Endothelial cell of umbilical vein (primary cell): Measurements from ENCODE around the gene MMAA.

Source experiments
- FOS ChIP-seq: IDR thresholded peaks from 2 replicates; pipeline ENCODE4 v1.6.1; 2011; ENCODE audit warnings: mild to moderate bottlenecking, low read length, moderate library complexity, borderline replicate concordance; ENCODE audit not compliant: insufficient read depth
- JUN ChIP-seq: IDR thresholded peaks from 2 replicates; pipeline ENCODE4 v1.6.1; 2011; ENCODE audit warnings: borderline replicate concordance, low read depth; ENCODE audit not compliant: insufficient read length, insufficient read depth
- POLR2AphosphoS5 ChIP-seq: IDR thresholded peaks from 2 replicates; pipeline ENCODE4 v1.6.1; 2012; ENCODE audit warnings: low read depth, mild to moderate bottlenecking, control low read depth, low read length, moderate library complexity; ENCODE audit not compliant: insufficient read depth
- TF ChIP-seq, protein P1 (sequence below): IDR thresholded peaks from 2 replicates; pipeline ENCODE4 v1.6.1; 2011; ENCODE audit not compliant: insufficient read depth, insufficient read length
- TF ChIP-seq, protein P2 (sequence below), 2 donors: IDR thresholded peaks; 1 replicate in 1 of 2; 2 replicates in 1 of 2; pipeline ENCODE4 v1.5.1; 2011; ENCODE audit warnings: low read length in 2 of 2, mild to moderate bottlenecking in 2 of 2, moderate library complexity in 2 of 2, control low read depth in 1 of 2, inconsistent platforms in 1 of 2, low read depth in 1 of 2; ENCODE audit not compliant: insufficient read depth in 1 of 2; ENCODE audit errors: extremely low read depth in 1 of 2

DNA sequence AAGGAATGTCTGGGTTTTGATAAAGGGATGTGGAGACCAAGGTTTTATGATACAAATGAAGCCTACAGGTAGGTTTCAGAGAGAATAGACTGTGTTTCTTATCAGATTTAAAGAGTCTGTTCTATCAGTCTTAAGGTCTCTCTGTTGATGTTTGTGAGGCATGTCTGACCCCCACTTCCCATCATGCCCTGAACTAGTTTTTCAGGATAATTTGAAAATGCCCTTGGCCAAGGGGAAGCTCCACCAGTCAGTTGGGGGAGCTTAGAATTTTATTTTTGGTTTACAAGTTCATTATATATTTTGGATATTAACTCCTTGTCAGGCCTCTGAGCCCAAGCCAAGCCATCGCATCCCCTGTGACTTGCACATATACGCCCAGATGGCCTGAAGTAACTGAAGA, 79.3 kb downstream of the MMAA start:
- TF ChIP-seq, protein P1, sequence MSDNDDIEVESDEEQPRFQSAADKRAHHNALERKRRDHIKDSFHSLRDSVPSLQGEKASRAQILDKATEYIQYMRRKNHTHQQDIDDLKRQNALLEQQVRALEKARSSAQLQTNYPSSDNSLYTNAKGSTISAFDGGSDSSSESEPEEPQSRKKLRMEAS: no peak
- TF ChIP-seq FOS (no peak), POLR2AphosphoS5 (no peak), JUN (no peak)
- TF ChIP-seq, protein P2, sequence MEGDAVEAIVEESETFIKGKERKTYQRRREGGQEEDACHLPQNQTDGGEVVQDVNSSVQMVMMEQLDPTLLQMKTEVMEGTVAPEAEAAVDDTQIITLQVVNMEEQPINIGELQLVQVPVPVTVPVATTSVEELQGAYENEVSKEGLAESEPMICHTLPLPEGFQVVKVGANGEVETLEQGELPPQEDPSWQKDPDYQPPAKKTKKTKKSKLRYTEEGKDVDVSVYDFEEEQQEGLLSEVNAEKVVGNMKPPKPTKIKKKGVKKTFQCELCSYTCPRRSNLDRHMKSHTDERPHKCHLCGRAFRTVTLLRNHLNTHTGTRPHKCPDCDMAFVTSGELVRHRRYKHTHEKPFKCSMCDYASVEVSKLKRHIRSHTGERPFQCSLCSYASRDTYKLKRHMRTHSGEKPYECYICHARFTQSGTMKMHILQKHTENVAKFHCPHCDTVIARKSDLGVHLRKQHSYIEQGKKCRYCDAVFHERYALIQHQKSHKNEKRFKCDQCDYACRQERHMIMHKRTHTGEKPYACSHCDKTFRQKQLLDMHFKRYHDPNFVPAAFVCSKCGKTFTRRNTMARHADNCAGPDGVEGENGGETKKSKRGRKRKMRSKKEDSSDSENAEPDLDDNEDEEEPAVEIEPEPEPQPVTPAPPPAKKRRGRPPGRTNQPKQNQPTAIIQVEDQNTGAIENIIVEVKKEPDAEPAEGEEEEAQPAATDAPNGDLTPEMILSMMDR (IDR thresholded peaks at IDR 0.05; ENCODE audit: extremely low read depth in 1 of 2, insufficient read depth in 1 of 2, low read depth in 1 of 2, low read length in 2 of 2): no peak
